ENCODE data around the gene CDK9.

DNA sequence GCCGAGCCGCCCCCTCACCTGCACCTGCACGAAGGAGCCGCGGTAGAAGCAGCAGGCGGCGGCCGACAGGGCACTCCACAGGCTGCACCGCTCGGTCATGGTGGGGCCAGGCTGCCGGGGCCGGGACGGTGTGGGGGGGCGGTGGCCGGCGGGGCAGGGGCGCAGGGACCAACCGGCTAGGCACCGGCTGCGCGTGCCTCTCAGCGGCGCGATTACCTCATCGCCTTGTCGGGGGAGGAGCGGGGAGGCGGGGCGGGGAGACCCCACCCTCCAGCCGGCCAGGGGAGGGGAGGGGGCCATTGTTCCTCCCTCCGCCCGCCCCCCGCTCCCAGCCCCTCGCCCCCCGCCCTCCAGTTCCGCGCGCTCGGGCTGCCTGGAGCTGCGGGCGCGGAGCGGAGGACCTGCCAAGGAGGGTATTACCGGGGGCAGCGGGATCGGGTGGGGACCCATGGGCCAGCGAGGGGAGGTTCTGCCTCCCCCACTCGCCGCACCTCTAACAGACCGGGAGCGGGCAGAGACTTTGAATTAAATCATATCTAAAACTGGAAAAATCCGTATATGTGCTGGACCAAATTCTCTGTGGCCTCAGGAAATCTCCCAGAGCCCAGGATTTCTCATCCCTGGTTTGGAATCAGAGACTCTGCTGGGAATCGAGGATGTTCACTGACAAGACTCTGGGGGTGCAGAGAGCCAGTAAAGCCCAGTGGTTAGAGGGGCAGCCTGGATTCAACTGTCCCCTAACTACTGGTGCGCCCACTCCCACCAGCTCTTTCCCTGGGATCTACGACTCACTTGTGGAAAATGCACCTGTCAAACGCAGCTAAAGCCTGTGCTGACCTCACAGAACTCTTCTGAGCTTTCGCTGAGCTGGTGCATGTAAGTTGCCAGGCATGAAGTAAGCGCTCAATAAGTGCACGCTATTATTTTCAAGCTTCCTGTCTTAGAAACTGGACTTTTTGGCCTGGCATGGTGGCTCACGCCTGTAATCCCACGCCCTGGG, 30.5 kb upstream of the CDK9 start:
- TF ChIP-seq, protein P1, sequence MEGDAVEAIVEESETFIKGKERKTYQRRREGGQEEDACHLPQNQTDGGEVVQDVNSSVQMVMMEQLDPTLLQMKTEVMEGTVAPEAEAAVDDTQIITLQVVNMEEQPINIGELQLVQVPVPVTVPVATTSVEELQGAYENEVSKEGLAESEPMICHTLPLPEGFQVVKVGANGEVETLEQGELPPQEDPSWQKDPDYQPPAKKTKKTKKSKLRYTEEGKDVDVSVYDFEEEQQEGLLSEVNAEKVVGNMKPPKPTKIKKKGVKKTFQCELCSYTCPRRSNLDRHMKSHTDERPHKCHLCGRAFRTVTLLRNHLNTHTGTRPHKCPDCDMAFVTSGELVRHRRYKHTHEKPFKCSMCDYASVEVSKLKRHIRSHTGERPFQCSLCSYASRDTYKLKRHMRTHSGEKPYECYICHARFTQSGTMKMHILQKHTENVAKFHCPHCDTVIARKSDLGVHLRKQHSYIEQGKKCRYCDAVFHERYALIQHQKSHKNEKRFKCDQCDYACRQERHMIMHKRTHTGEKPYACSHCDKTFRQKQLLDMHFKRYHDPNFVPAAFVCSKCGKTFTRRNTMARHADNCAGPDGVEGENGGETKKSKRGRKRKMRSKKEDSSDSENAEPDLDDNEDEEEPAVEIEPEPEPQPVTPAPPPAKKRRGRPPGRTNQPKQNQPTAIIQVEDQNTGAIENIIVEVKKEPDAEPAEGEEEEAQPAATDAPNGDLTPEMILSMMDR (conservative IDR thresholded peaks at IDR 0.05; ENCODE audit: low read depth, low read length), result no peak
- TF ChIP-seq EZH2 (IDR thresholded peaks at IDR 0.05; ENCODE audit: low read length, unreplicated experiment), result no peak
- no peak for TF ChIP-seq EZH2phosphoT487 (IDR thresholded peaks at IDR 0.05; ENCODE audit: borderline replicate concordance, low read length)

Measured in PC-3 (cell line).